Astrocyte (in vitro differentiated cells and primary cell): ENCODE data around the gene PCSK4.

ENCODE experiments used
- CTCF ChIP-seq: IDR thresholded peaks from 2 replicates; pipeline ENCODE4 v1.5.1; 2011; ENCODE audit warnings: low read depth, mild to moderate bottlenecking, inconsistent platforms, low read length, moderate library complexity; ENCODE audit not compliant: insufficient read depth
- EZH2 ChIP-seq: IDR thresholded peaks from 2 replicates; pipeline ENCODE4 v1.6.1; 2012; ENCODE audit warnings: mild to moderate bottlenecking, low read length, inconsistent platforms; ENCODE audit not compliant: insufficient read depth

DNA sequence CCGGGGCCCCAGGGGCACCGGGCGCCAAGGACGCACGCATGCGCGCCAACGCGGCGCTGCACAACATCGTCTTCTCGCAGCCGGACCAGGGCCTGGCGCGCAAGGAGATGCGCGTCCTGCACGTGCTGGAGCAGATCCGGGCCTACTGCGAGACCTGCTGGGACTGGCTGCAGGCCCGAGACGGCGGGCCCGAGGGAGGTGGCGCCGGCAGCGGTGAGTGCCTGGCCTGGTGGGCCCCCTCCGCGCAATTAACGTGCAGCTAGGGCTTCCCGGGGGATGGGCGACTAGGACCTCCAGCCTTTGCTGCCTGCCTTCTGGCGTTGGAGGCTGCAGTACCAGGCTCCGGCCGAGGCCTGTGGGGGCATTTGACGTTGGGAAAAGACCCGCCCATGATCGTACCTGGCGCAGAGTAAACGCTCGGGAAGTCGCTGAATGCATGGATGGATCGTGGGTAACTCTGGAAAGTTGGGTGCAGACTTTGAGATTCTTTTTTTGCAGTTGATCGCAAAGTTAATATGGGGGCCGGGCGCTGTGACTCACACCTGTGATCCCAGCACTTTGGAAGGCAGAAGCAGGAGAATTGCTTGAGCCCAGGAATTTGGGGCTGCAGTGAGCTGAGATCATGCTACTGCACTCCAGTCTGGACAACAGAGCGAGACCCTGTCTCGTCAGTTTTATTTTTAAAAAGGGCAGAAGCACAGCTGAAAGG, 33.0 kb downstream of the PCSK4 start:
- no peak for TF ChIP-seq EZH2
- no peak for TF ChIP-seq CTCF
